ENCODE results near the gene ZNF140.

Gene ZNF140

GRCh38 chr12:133080368-133081158 lies at the start of gene ZNF140:
Gene ZNF140, plus strand, starts transcription at chr12:133080923. Its CDS starts 398 bp downstream, at chr12:133081321.
- DNase-seq: peak; percentile 98

GRCh38 chr12:133037207-133038005 lies 43.3 kb upstream of the ZNF140 start, which contains the start of gene ZNF84:
Gene ZNF84, plus strand, starts transcription at chr12:133037509. Its CDS starts 3,959 bp downstream, at chr12:133041468.
- peak; percentile 98 for DNase-seq

DNA sequence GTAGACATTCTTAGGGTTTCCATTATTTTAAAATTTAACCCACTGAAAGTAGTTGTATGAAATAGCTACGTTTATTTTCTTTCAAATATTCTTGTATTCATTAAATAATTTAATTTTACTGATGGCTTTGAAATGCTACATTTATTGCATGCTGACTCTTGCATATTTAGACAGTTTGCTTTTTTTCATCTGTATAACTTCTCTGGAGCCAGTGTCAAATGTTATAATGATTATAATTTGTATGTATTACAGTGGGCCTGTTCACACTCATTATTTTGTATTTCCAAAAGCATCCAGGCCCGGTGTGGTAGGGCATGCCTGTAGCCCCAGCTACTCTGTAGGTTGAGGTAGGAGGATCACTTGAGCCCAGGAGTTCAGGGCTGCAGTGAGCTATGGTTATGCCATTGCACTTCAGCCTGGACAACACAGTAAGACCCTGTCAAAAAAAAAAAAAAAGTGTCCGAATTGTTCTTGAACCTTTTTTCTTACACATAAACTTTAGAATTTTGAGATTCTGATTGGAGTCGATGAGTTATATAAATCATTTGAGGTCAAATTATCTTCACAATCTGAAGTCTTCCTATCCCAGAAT lies 42.5 kb upstream of the ZNF140 start:
- DNase-seq: no peak

GRCh38 chr12:133046698-133047097 lies 34.0 kb upstream of the ZNF140 start:
- DNase-seq: no peak

DNA sequence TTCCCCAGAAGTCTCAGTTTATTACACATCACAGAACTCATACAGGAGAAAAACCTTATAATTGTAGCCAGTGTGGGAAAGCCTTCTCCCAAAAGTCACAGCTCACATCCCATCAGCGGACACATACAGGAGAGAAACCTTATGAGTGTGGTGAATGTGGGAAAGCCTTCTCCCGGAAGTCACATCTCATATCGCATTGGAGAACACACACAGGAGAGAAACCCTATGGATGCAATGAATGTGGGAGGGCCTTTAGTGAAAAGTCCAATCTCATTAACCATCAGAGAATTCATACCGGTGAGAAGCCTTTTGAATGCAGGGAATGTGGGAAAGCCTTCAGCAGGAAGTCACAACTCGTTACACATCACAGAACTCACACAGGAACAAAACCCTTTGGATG lies 23.3 kb upstream of the ZNF140 start:
- DNase-seq: no peak

- DNase-seq: no peak
These were observed 22.3 kb upstream of the ZNF140 start for GRCh38 chr12:133058203-133059113.

DNA sequence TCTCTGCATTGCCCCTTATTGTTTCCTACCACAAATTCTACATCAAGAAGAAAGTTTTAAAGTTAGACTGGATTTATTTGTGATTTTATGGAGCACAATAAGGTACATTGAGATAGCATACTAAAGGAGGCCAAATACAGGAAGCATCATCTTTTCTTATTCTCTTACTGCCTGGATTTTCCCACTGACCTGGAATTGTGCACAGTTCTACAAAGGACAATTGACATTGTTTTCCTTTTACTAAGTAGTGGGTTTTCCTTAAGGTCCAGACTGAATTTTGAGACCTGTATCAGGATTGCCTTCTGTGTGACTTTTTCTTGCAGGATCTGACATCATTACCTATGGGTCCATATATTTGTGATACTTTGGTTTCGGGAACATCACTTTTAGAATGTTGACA lies 18.8 kb upstream of the ZNF140 start:
- DNase-seq: no peak

- DNase-seq: no peak
These were observed 17.2 kb upstream of the ZNF140 start for GRCh38 chr12:133063556-133063955.

DNA sequence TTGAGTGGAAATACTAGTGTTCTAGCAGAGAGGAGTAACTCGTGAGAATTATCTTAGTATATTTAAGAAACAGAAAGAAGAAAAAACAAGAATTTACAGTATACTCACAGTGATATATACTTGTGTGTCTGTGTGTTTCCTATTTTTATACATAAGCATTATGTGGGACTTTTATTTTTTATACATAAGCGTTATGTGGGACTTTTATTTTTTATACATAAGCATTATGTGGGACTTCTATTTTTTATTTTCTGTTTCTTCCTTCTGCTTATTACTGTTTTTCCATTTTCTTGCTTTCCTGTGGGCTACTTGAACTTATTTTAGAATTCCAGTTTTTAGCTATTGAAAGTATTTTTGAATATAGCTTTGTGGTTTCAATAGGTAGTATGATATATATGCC lies 6.9 kb upstream of the ZNF140 start:
- no peak for DNase-seq

- peak; percentile 100 for DNase-seq
These were observed 726 bp upstream of the ZNF140 start for GRCh38 chr12:133080026-133080367.

- DNase-seq: peak; percentile 34
These were observed 547 bp downstream of the ZNF140 start for GRCh38 chr12:133081159-133081780.

- DNase-seq: no peak
These were observed 2.6 kb downstream of the ZNF140 start for GRCh38 chr12:133083345-133083744.

- no peak for DNase-seq
These were observed 24.9 kb downstream of the ZNF140 start for GRCh38 chr12:133105620-133106019.

GRCh38 chr12:133106253-133106652 lies 25.5 kb downstream of the ZNF140 start:
- DNase-seq: no peak

GRCh38 chr12:133107121-133107520 lies 26.4 kb downstream of the ZNF140 start:
- no peak for DNase-seq

DNA sequence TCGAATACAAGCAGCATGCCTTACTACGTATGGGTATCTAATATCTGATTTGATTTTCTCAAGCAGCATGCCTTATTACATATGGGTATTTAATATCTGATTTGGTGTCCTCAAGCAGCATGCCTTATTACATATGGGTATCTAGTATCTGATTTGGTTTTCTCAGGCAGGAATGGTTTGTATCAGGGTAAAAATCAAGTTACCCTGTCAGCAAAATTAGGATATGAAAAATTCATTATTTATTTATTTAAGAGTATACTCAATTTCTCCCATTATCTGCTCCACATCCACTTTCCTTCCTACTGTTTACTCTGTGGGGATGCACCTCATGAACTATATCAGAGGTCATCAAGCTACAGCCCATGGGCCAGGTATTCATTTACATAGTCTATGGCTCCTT lies 27.4 kb downstream of the ZNF140 start:
- DNase-seq: no peak

GRCh38 chr12:133120385-133121191 lies 39.9 kb downstream of the ZNF140 start:
- DNase-seq: no peak

DNA sequence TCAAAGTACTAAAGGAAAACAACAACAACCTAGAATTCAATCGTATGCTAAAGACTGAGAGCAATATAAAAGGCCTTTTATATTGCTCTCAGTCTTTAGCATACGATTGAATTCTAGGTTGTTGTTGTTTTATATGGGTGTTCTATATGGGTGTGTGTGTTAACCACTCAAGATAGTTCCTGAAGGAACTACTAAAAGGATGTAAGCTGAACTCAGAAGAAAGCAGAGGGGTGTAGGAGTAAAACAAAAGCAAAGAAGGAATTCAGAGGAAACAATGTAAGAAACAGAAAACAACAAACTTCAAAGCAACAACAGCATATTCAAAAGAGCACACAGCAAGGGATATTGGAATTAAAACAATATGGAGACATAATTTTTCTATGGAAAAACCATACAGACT lies 44.0 kb downstream of the ZNF140 start:
- DNase-seq: no peak

DNA sequence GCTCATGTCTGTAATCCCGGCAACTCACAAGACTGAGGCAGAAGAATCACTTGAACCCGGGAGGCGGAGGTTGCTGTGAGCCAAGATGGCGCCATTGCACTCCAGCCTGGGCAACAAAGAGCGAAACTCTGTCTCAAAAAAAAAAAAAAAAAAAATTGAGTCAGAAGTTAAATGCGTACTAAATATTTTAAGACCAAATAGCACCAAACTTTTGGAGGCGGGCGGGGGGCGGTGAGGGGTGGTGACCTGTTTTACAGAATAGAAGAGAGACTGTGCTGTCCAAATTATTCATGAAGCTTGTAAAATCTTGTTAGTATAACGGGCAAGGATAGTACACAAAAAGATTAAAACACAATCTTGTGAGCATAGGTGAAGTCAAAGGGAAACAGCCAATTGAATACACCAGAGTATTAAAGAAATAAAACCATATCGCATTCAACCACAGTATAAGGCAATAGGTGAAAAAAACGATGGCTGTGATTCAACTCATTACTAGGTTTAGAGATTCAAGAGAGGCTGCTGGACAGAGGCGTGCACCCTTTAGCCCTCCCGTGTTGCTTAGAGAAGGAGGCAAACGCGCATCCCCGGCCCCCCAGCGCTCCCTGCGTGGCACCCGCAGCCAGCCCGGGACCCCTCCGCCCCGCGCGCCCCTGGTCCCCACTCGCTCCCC lies 48.8 kb downstream of the ZNF140 start:
- DNase-seq: no peak

DNA sequence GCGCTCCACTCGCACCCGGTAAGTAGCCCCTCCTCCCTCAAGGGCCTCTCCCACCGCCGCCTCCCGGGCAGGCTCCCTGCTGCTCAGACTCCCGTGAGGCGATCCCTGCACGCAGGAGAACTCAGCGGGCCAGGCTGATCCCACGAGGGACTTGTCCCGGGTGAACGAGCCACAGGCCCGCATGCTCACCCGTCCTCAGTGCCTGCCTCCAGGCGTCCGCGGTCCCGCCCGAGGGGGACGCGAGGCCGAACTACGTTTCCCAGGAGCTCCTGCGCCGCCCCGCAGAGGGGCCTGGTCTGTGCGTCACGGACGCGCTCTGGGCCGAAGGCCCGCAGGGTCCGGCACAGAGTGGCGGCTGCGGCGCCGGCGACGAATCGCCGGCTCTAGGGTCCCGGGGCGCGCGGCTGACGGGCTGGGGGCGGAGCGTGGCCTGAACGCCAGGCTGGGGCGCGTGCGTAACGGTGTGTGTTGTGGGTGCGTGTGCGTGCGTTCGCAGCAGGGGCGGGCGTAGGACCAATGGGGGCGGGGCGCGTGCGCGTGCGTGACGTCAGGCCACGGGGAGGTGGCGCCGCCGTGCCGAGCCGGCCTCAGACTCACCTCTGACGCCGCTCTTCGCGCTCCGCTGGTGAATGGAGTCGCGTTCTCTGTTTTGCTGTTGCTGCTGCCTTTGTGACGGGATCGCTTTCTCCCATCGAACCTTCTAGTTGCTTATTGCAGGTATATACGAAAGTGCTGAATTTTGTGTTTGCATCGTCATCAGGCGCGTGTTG lies 49.5 kb downstream of the ZNF140 start, which contains the start of the genes ZNF10 and ZNF891:
TSS of gene ZNF10 (plus strand) at position 590 of the 770 bp plus-strand sequence. CDS start 13,866 bp downstream, outside the sequence.
TSS of gene ZNF891 (minus strand) at position 237 of the 770 bp plus-strand sequence. CDS start 8,356 bp downstream, outside the sequence.
- peak; percentile 98 for DNase-seq

Measured in femur (tissue), 1 donor.